T-helper 1 cell (primary cell): ENCODE data around the gene ATG7.
"Not testable (repeated sequence)": the region's sequence is repeated elsewhere in the genome, so short reads cannot be mapped to it uniquely, and the experiment has no call there.

Experiments used
- DNase-seq, 5 donors: peaks; one replicate each; pipeline ENCODE4 v3.0.0-alpha.2; 2012 to 2020

Gene ATG7

DNA sequence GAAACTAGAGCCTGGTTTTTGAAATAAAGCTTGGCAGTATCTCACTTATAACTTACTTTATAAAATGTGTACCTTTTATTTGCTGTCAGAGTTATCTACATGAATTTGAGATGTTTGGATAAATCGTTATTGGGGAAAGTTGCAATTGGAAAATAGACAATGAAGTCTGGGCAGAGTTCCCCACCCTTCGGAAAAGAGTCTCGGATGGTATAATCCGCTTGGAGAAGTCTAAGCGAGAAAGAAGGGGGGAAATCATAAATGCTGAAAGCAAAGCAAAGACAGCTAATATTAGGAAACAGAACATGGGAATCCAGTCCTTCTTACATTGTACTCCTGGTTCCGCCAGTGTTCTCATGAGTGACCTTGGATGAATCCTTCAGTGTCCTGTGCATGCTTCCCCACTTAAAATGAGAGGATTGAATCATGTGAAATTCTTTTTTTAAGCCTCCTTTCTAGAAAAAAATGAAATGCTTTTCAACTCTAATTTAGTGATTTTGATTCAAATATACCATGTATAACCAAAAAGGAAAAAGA is 162.4 kb downstream of the ATG7 start:
- no peak for DNase-seq

GRCh38 chr3:11435440-11436165 is 163.4 kb downstream of the ATG7 start:
- no peak for DNase-seq

DNA sequence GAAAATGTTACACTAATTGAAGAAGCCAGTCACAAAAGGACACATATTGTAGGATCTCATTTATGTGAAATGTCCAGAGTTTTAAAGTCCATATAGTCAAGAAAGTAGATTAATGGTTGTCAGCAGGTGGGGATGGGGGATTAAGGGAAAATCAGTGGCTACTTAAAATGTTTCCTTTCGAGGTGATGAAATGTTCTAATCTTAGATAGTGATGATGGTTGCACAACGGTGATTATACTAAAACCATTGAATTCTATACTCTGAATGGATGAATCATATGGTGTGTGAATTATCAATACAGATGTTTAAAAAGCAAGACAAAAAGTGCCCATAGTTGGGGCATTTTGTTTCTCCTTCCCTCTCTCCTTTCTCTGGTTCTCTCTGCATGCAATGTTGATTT is 164.6 kb downstream of the ATG7 start:
- no peak for DNase-seq

DNA sequence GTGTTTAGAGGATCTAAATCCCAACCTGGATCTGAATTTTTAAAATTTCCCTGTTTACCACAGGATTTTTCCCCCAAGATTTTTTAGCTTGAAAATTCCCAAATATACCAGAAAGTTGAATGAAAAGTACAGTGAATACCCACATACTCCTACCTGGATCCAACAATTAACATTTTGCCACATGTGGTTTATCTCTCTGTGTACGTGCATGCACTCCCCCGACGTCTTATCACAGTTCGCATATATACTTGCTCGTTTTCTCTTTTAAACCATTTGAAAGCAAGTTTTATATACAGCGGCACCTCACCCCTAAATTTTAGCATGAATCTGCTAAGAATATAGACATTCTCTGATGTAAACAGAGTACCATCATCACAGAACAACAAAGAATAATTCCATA is 165.3 kb downstream of the ATG7 start:
- DNase-seq = no peak

GRCh38 chr3:11438646-11439045 is 166.4 kb downstream of the ATG7 start:
- DNase-seq = no peak

GRCh38 chr3:11441346-11441745 is 169.1 kb downstream of the ATG7 start:
- DNase-seq = not testable (repeated sequence)

DNA sequence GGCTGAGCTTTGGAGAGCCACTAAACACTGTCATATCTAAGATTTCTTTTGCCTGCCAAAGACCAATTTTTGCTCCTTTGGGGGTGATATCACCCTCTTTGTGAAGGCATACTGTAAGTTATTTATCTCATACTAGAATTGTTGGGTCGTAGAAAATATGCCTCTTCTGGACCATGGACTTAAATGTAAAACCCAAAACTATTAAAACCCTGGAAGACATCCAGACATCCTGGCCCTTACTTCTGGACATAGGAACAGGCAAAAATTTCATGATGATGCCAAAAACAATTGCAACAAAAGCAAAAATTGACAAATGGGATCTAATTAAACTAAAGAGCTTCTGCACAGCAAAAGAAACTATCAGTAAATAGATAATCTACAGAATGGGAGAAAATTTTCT is 172.2 kb downstream of the ATG7 start:
- DNase-seq = no peak

GRCh38 chr3:11445193-11445592 is 173.0 kb downstream of the ATG7 start:
- DNase-seq = not testable (repeated sequence)

GRCh38 chr3:11445883-11446282 is 173.7 kb downstream of the ATG7 start:
- no peak for DNase-seq

DNA sequence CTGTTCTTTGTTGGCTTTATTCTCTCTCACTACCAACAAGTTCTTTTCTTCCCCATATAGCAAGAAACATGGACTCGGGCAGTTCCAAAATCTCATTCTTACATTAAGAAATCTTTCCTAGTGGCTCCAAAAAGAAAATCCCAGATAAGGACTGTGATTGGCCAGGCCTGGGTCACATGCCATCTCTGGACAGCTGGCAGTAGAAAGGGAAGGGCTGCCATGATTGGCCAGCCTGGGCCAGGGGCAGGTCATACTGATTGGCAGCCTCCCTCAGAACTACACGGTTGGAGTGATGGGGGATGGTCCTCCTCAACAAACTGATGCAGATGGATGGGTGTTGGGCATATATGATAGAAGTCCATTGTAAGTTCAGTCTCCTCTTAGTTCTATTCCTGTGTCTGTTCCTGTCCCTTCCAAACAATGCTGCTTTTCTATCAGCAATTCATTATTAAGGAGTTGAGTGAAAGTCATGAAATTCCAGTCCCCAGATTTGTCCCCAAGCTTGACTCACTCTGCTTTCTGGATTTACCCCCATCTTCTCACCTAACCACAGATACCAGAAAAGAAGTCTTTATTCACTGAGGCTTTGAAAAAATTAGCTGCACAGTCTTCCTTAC is 175.5 kb downstream of the ATG7 start:
- no peak for DNase-seq

DNA sequence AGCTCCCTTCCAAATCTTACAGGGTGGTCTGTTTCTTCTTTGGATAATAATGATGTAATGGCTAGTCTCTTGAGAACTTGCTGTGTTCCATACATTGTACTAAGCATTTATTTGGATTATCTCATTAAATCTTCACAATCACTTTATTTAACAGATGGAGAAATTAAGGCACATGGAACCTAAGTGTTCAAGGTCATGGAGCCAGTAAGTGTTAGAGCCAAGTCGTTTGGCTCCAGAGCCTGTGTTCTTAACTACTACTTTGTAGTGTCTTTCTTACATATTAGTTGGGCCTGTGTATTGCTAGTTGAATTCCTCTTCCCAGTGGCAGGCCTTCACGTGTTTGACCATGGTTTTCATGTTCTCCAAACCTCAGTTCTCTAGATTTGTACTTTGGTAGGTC is 177.8 kb downstream of the ATG7 start:
- DNase-seq = no peak

- no peak for DNase-seq
Observed at GRCh38 chr3:11452312-11452711, 180.1 kb downstream of the ATG7 start.

GRCh38 chr3:11452885-11453847 is 181.0 kb downstream of the ATG7 start:
- no peak for DNase-seq

GRCh38 chr3:11455956-11456355 is 183.8 kb downstream of the ATG7 start:
- DNase-seq = no peak

DNA sequence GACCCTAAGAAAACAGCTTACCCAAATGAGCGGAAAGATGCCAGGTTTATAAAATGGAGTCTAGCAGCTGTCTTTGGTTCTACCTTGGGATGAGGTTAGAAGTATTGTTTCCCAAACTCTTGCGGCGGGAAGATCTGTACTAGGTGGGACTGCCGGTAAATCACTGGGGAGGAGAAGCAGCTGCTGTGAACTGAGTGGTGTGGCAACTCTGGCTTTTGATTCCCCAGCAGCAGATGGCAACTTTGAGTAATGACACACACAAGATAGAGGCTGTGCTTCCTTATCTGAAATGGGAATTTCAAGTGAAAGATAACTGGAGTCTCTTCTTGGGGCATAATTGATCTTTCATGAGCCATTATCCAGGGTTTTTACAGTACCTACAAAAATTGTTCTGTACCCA is 184.9 kb downstream of the ATG7 start:
- DNase-seq = no peak

DNA sequence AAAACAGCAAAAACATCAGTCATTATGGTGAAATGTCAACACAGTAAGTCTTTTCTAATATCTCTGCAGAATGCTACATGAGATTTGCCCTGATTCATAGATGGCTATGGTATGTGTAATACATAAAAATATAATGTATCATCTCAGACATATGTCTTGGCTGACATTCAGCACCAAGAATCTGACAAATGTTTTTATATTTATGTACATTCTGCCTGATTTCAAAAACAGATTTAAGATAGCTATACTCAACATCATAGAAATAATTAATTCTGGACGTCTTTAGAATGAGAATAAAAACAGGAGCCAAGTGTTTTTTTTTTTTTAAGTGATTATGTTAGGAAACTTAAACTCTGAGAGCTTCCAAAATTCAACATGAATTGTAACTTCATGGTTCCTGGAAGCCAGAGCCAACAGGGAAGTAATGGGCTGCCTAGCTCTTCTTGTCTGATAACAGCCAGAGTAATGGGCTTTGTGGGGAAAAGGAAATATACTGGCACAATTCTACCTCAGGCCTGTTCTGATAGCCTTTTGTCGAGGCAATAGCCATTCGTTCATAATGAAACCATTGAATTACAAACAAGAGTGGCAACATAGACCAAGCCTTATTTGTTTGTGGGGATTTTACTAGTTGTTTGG is 187.1 kb downstream of the ATG7 start:
- no peak for DNase-seq

GRCh38 chr3:11461226-11461625 is 189.0 kb downstream of the ATG7 start:
- no peak for DNase-seq

GRCh38 chr3:11462673-11463072 is 190.5 kb downstream of the ATG7 start:
- DNase-seq = not testable (repeated sequence)

GRCh38 chr3:11463591-11463990 is 191.4 kb downstream of the ATG7 start:
- no peak for DNase-seq

DNA sequence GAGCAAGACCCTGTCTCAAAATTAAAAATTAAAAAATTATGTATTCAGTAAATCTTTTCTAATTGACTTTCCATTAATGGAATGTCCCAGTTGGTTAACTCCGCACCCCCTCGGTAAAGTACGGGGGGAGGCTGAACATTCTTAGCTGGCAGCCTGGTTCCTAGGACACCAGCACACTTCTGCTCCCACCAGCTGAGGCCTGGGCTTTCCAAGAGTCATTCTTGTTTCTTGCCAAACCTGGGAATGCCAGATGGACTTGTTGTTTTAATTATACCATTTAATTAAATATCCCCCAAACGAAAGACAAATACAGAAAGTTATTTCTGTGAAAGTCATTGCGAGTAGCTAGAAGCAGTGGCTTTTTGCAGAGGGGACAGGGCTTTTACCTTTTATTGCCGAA is 192.2 kb downstream of the ATG7 start:
- no peak for DNase-seq

DNA sequence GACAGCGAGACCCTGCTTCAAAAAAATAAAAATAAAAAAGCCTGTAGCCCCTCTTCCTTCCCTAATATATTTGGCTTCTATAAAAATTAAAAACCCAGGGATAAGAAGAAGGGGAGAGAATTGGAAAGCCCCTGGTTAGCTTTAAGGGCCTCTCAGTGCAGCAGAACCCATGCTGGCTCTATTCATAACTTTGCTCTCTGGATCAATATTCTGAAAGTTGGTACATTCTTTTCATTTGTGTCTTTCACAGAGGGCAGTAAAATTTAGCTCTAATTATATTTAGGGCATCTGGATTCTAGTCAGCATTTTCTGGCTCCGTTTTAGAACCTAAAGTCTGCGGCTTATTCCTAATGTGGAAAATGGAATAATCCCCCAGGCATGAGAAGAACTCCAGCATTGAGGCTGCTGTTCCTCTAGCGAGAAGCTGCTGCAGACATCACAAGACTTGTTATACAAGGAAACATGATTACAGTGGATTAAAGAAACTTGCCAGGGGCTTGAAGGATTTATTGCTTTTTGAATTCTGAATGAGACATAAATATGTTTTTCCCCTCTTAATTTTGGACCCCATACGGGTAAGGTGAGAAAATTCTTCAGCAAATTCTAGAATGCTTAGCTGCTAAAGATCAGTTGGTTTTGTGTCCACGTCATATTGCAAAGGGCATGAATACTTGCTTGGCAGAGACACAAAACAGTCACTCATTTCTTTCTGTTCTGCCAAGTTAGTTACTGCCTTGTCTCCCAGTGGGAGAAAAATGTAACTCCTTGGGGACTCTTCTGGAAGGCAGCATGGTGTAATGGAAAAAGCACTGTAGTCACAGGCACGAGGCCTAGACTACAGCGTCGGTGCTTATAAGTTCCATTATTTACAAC is 193.8 kb downstream of the ATG7 start:
- DNase-seq = no peak

GRCh38 chr3:11467875-11468274 is 195.7 kb downstream of the ATG7 start:
- DNase-seq = no peak
